AG10803 (cell line): ENCODE data around the gene MAPKAPK5.
A peak's percentile ranks its signal among the peaks of the same experiment; 100 is the strongest.
"Not testable (repeated sequence)": the region's sequence is repeated elsewhere in the genome, so short reads cannot be mapped to it uniquely, and the experiment has no call there.

Experiments
- DNase-seq: peaks from one replicate; pipeline ENCODE4 v3.0.0; 2010; ENCODE audit warnings: low read depth
- H3K4me3 ChIP-seq: 2 replicates; pipeline ENCODE4 v1.5.1; 2011; ENCODE audit warnings: mild to moderate bottlenecking, low read length, control low read depth
- TF ChIP-seq, protein P1 (sequence below): conservative IDR thresholded peaks from 2 replicates; pipeline ENCODE4 v1.5.1; 2011; ENCODE audit warnings: mild to moderate bottlenecking, low read length, control low read depth, inconsistent platforms

Gene MAPKAPK5

GRCh38 chr12:111828338-111828979 is 13.6 kb upstream of the MAPKAPK5 start:
- no peak overlapping the region for H3K4me3 ChIP-seq
- TF ChIP-seq, protein P1, sequence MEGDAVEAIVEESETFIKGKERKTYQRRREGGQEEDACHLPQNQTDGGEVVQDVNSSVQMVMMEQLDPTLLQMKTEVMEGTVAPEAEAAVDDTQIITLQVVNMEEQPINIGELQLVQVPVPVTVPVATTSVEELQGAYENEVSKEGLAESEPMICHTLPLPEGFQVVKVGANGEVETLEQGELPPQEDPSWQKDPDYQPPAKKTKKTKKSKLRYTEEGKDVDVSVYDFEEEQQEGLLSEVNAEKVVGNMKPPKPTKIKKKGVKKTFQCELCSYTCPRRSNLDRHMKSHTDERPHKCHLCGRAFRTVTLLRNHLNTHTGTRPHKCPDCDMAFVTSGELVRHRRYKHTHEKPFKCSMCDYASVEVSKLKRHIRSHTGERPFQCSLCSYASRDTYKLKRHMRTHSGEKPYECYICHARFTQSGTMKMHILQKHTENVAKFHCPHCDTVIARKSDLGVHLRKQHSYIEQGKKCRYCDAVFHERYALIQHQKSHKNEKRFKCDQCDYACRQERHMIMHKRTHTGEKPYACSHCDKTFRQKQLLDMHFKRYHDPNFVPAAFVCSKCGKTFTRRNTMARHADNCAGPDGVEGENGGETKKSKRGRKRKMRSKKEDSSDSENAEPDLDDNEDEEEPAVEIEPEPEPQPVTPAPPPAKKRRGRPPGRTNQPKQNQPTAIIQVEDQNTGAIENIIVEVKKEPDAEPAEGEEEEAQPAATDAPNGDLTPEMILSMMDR: no peak
- DNase-seq: no peak

- not testable (repeated sequence) for DNase-seq, H3K4me3 ChIP-seq
Measured at GRCh38 chr12:111829635-111830034, 12.4 kb upstream of the MAPKAPK5 start.

DNA sequence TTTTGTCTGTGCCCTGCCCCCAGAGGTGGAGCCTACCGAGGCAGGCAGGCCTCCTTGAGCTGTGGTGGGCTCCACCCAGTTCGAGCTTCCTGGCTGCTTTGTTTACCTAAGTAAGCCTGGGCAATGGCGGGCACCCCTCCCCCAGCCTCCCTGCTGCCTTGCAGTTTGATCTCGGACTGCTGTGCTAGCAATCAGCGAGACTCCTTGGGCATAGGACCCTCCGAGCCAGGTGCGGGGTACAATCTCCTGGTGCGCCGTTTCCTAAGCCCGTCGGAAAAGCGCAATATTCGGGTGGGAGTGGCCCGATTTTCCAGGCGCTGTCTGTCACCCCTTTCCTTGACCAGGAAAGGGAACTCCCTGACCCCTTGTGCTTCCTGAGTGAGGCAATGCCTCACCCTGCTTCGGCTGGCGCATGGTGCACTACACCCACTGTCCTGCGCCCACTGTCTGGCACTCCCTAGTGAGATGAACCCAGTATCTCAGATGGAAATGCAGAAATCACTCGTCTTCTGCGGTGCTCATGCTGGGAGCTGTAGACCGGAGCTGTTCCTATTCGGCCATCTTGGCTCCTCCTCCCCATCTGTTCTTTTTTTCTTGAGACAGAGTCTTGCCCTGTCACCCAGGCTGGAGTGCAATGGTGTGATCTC is 7.2 kb upstream of the MAPKAPK5 start:
- not testable (repeated sequence) for DNase-seq, H3K4me3 ChIP-seq

DNA sequence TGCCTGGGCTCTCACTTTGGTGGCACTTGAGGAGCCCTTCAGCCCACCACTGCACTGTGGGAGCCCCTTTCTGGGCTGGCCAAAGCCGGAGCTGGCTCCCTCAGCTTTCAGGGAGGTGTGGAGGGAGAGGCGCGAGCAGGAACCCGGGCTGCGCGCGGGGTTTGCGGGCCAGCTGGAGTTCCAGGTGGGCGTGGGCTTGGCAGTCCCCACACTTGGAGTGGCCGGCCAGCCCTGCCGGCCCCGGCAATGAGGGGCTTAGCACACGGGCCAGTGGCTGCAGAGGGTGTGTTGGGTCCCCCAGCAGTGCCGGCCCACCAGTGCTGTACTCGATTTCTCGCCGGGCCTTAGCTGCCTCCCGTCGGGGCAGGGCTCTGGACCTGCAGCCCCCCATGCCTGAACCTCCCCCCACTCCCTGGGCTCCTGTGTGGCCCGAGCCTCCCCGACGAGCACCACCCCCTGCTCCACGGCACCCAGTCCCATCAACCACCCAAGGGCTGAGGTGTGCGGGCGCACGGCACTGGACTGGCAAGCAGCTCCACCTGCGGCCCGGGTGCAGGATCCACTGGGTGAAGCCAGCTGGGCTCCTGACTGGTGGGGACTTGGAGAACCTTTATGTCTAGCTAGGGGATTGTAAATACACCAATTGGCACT is 6.4 kb upstream of the MAPKAPK5 start:
- not testable (repeated sequence) for DNase-seq, H3K4me3 ChIP-seq

DNA sequence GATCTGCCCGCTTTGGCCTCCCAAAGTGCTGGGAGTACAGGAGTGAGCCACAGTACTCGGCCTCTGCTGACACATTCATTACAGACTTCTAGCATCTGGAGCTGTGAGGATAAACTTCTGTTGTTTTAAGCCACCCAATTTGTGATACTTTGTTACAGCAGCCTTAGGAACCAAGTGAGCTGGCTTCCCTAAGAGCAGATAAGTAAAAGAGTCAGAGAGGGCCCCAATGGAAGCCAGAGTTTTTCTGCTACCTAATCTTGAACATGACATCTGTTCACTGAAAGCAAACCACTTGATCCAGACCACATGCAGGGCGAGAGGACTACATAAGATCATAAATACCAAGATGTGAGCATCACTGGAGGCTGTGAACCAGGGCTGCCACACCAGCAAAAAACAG is 3.7 kb upstream of the MAPKAPK5 start:
- TF ChIP-seq, protein P1: no peak
- no peak for DNase-seq
- no peak overlapping the region for H3K4me3 ChIP-seq

- H3K4me3 ChIP-seq: peak overlapping the region; percentile 72
- DNase-seq: no peak
- TF ChIP-seq, protein P1: no peak
Measured at GRCh38 chr12:111840807-111841206, 1.2 kb upstream of the MAPKAPK5 start.

DNA sequence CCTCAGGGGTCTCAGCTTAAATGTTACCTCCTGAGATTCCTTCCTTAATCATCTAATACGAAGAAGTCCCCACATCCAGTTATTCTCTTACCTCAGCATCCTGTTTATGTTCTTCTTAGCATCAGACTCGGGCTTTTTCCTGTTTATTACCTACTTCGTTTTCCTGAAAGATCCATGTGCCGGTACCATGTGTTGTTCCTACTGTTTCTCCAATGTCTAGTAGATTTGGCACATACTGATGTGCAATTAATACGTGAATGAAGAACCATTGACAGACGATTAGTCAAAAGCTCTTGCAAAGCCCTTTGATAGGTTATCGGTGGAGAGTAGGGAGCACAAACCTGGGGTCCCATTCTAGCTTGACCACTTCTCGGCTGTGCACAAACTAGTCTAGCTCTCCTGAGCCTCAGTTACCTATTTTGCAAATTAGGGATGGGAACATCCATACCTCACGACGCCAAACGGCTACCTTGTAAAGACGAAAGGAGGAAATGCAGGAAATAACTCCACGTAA is 735 bp upstream of the MAPKAPK5 start:
- no peak for DNase-seq
- peak overlapping the region; percentile 72 for H3K4me3 ChIP-seq
- TF ChIP-seq, protein P1: no peak

GRCh38 chr12:111842556-111843396 is 748 bp downstream of the MAPKAPK5 start:
- DNase-seq: peak; percentile 5
- peak overlapping the region; percentile 72 for H3K4me3 ChIP-seq
- TF ChIP-seq, protein P1: no peak
